Fibroblast of villous mesenchyme (primary cell): ENCODE measurements around the gene TF. TPM values are rescaled to one million over a fixed set of nuclear protein-coding genes. Genes with fewer than 3 reads are reported as not detected.

Experiments used
- DNase-seq: peaks from one replicate; pipeline ENCODE4 v3.0.0-alpha.2; 2010; ENCODE audit warnings: low read depth
- H3K4me3 ChIP-seq: 2 replicates; pipeline ENCODE4 v1.5.1; 2011; ENCODE audit warnings: low read depth, mild to moderate bottlenecking, low read length
- CTCF ChIP-seq: IDR thresholded peaks from 2 replicates; pipeline ENCODE4 v1.5.1; 2012; ENCODE audit warnings: low read depth, mild to moderate bottlenecking, low read length; ENCODE audit not compliant: insufficient read depth
- total RNA-seq: library from RNA; depleted of rRNA; stranded (reverse); fragments of >200 nt; gene quantifications from 2 replicates; pipeline ENCODE4 v1.2.3, GENCODE V29; 2012

The TF gene
- total RNA-seq, 1 donor = not detected

GRCh38 chr3:133758568-133758928, 12.4 kb downstream of the TF start:
- DNase-seq = no peak
- no peak for TF ChIP-seq CTCF
- no peak overlapping the region for H3K4me3 ChIP-seq

- TF ChIP-seq CTCF = no peak
- no peak for DNase-seq
- H3K4me3 ChIP-seq = no peak overlapping the region
Observed at GRCh38 chr3:133758964-133759739, 13.0 kb downstream of the TF start.

- H3K4me3 ChIP-seq = no peak overlapping the region
- TF ChIP-seq CTCF = no peak
- no peak for DNase-seq
Observed at GRCh38 chr3:133759740-133760305, 13.6 kb downstream of the TF start.

- DNase-seq = no peak
- no peak overlapping the region for H3K4me3 ChIP-seq
- no peak for TF ChIP-seq CTCF
Observed at GRCh38 chr3:133760916-133761315, 14.7 kb downstream of the TF start.

- DNase-seq = no peak
- no peak overlapping the region for H3K4me3 ChIP-seq
- TF ChIP-seq CTCF = no peak
Observed at GRCh38 chr3:133761605-133762484, 15.7 kb downstream of the TF start.

- no peak for DNase-seq
- H3K4me3 ChIP-seq = no peak overlapping the region
- no peak for TF ChIP-seq CTCF
Observed at GRCh38 chr3:133762539-133762938, 16.3 kb downstream of the TF start.
